H9 (cell line): ENCODE data around the gene SSBP1. TPM values are rescaled to one million over a fixed set of nuclear protein-coding genes. Genes with fewer than 3 reads are reported as not detected.

Experiments used
- DNase-seq: peaks from one replicate; pipeline ENCODE4 v3.0.0-alpha.2; 2017
- H2AFZ ChIP-seq: one replicate; pipeline ENCODE4 v1.6.1; 2013; ENCODE audit warnings: mild to moderate bottlenecking, low read length, control low read depth, moderate library complexity
- H2AK5ac ChIP-seq: 2 replicates; pipeline ENCODE4 v1.6.1; 2013; ENCODE audit warnings: low read length, control low read depth, mixed read lengths; ENCODE audit not compliant: insufficient read length
- H2BK120ac ChIP-seq: one replicate; pipeline ENCODE4 v1.6.1; 2013; ENCODE audit warnings: low read depth, mild to moderate bottlenecking, low read length, control low read depth, inconsistent platforms; ENCODE audit not compliant: poor library complexity, severe bottlenecking
- H2BK12ac ChIP-seq: 2 replicates; pipeline ENCODE4 v1.6.1; 2013; ENCODE audit warnings: low read length, control low read depth, mixed read lengths, low read depth; ENCODE audit not compliant: insufficient read length
- H2BK15ac ChIP-seq: 2 replicates; pipeline ENCODE4 v1.6.1; 2013; ENCODE audit warnings: low read depth, low read length, control low read depth
- H2BK20ac ChIP-seq: one replicate; pipeline ENCODE4 v1.6.1; 2013; ENCODE audit warnings: low read depth, mild to moderate bottlenecking, low read length, control low read depth, inconsistent platforms; ENCODE audit not compliant: poor library complexity, severe bottlenecking
- H2BK5ac ChIP-seq: 2 replicates; pipeline ENCODE4 v1.6.1; 2013; ENCODE audit warnings: low read length, control low read depth, mixed read lengths; ENCODE audit not compliant: insufficient read length
- H3K14ac ChIP-seq: 2 replicates; pipeline ENCODE4 v1.6.1; 2013; ENCODE audit warnings: low read length, control low read depth; ENCODE audit not compliant: insufficient read depth
- H3K18ac ChIP-seq: 2 replicates; pipeline ENCODE4 v1.6.1; 2013; ENCODE audit warnings: low read depth, mild to moderate bottlenecking, mixed read lengths, low read length, control low read depth; ENCODE audit not compliant: insufficient read length
- H3K23ac ChIP-seq: 2 replicates; pipeline ENCODE4 v1.6.1; 2013; ENCODE audit warnings: low read length, control low read depth, mixed read lengths, low read depth; ENCODE audit not compliant: insufficient read length
- H3K23me2 ChIP-seq: 2 replicates; pipeline ENCODE4 v1.6.1; 2013; ENCODE audit warnings: low read depth, mild to moderate bottlenecking, mixed read lengths, low read length, control low read depth; ENCODE audit not compliant: insufficient read length, poor library complexity, severe bottlenecking
- H3K27ac ChIP-seq: 2 replicates; pipeline ENCODE4 v1.5.1; 2013; ENCODE audit warnings: low read length, control low read depth, mixed read lengths, low read depth; ENCODE audit not compliant: insufficient read length
- H3K27me3 ChIP-seq: 2 replicates; pipeline ENCODE4 v1.6.1; 2013; ENCODE audit warnings: low read length, control low read depth, inconsistent platforms; ENCODE audit not compliant: insufficient read depth
- H3K4ac ChIP-seq: 2 replicates; pipeline ENCODE4 v1.6.1; 2013; ENCODE audit warnings: low read depth, mild to moderate bottlenecking, control low read depth, inconsistent platforms, low read length, moderate library complexity
- H3K4me1 ChIP-seq: 2 replicates; pipeline ENCODE4 v1.6.1; 2013; ENCODE audit warnings: low read length, control low read depth, inconsistent platforms; ENCODE audit not compliant: insufficient read depth
- H3K4me2 ChIP-seq: 2 replicates; pipeline ENCODE4 v1.6.1; 2013; ENCODE audit warnings: low read length, control low read depth, mixed read lengths; ENCODE audit not compliant: insufficient read length, insufficient read depth
- H3K56ac ChIP-seq: 2 replicates; pipeline ENCODE4 v1.6.1; 2013; ENCODE audit warnings: low read depth, mild to moderate bottlenecking, mixed read lengths, low read length, control low read depth; ENCODE audit not compliant: insufficient read length
- H3K79me1 ChIP-seq: 2 replicates; pipeline ENCODE4 v1.6.1; 2013; ENCODE audit warnings: low read depth, mild to moderate bottlenecking, moderate library complexity, low read length, control low read depth, inconsistent platforms; ENCODE audit not compliant: insufficient read depth, poor library complexity, severe bottlenecking
- H3K79me2 ChIP-seq: 2 replicates; pipeline ENCODE4 v1.6.1; 2013; ENCODE audit warnings: low read length, control low read depth, inconsistent platforms; ENCODE audit not compliant: insufficient read depth
- H3K9ac ChIP-seq: 2 replicates; pipeline ENCODE4 v1.6.1; 2013; ENCODE audit warnings: low read length, control low read depth, mixed read lengths; ENCODE audit not compliant: insufficient read length; ENCODE audit errors: extremely low read depth
- H3K9me3 ChIP-seq: one replicate; pipeline ENCODE4 v1.6.1; 2013; ENCODE audit warnings: low read depth, low read length, inconsistent platforms; ENCODE audit not compliant: control insufficient read depth
- H3T11ph ChIP-seq: one replicate; pipeline ENCODE4 v1.6.1; 2013; ENCODE audit warnings: mild to moderate bottlenecking, low read length, control low read depth, inconsistent platforms
- H4K20me1 ChIP-seq: one replicate; pipeline ENCODE4 v1.6.1; 2013; ENCODE audit not compliant: control insufficient read depth, insufficient read length, insufficient read depth
- H4K5ac ChIP-seq: 2 replicates; pipeline ENCODE4 v1.6.1; 2013; ENCODE audit warnings: low read depth, mild to moderate bottlenecking, mixed read lengths, low read length, control low read depth; ENCODE audit not compliant: insufficient read length
- H4K8ac ChIP-seq: replicated peaks from 2 replicates; pipeline ENCODE4 v1.6.1; 2013; ENCODE audit warnings: low read length, control low read depth, mixed read lengths, low read depth; ENCODE audit not compliant: insufficient read length
- H4K91ac ChIP-seq: 2 replicates; pipeline ENCODE4 v1.6.1; 2013; ENCODE audit warnings: low read depth, mild to moderate bottlenecking, moderate library complexity, mixed read lengths, low read length, control low read depth; ENCODE audit not compliant: insufficient read length
- H3K27ac Mint-ChIP-seq, 3 experiments: 2 replicates in 2 of 3; 3 replicates in 1 of 3; pipeline ENCODE4 v1.8.0; 2020 to 2021; ENCODE audit warnings: mixed read lengths in 3 of 3, mild to moderate bottlenecking in 1 of 3, moderate library complexity in 1 of 3
- H3K27me3 Mint-ChIP-seq: 2 replicates; pipeline ENCODE4 v1.8.0; 2021; ENCODE audit warnings: low read depth, mild to moderate bottlenecking, moderate library complexity, mixed read lengths
- H3K36me3 Mint-ChIP-seq, 3 experiments: 2 replicates in 2 of 3; 3 replicates in 1 of 3; pipeline ENCODE4 v1.8.0; 2020 to 2021; ENCODE audit warnings: low read depth in 3 of 3, mixed read lengths in 3 of 3; ENCODE audit not compliant: insufficient read depth in 1 of 3
- H3K4me1 Mint-ChIP-seq, 2 experiments: 2 replicates each; pipeline ENCODE4 v1.8.0; 2020; ENCODE audit warnings: mixed read lengths in 2 of 2
- H3K4me3 Mint-ChIP-seq, 2 experiments: 2 replicates in 1 of 2; 3 replicates in 1 of 2; pipeline ENCODE4 v1.8.0; 2020 to 2021; ENCODE audit warnings: mild to moderate bottlenecking in 2 of 2, mixed read lengths in 2 of 2, moderate library complexity in 1 of 2
- H3K9me3 Mint-ChIP-seq, 2 experiments: 2 replicates in 1 of 2; 3 replicates in 1 of 2; pipeline ENCODE4 v1.8.0; 2020; ENCODE audit warnings: mild to moderate bottlenecking in 2 of 2, mixed read lengths in 2 of 2, moderate library complexity in 1 of 2
- WGBS: extraction: QIAGEN DNeasy Blood & Tissue Kit; methylation state at CpG from one replicate; pipeline ENCODE4 v1.1.7; 2013; ENCODE audit warnings: missing lambda C conversion rate, low lambda C conversion rate, mixed read lengths; ENCODE audit not compliant: insufficient read length; ENCODE audit errors: extremely low coverage; 5-methylcytosine and 5-hydroxymethylcytosine counted together
- total RNA-seq: library from RNA; stranded (reverse); gene quantifications from 2 replicates; pipeline ENCODE4 v1.2.1, GENCODE V29; 2021
- TF ChIP-seq, protein P1 (sequence below): fragments of 200-600 bp; sonication (generic); conservative IDR thresholded peaks from 3 replicates; pipeline ENCODE4 v1.8.0; 2021; ENCODE audit warnings: antibody characterized with exemption, mild to moderate bottlenecking

Gene SSBP1
- total RNA-seq, 1 experiment from 2014 or later: 266 TPM

DNA sequence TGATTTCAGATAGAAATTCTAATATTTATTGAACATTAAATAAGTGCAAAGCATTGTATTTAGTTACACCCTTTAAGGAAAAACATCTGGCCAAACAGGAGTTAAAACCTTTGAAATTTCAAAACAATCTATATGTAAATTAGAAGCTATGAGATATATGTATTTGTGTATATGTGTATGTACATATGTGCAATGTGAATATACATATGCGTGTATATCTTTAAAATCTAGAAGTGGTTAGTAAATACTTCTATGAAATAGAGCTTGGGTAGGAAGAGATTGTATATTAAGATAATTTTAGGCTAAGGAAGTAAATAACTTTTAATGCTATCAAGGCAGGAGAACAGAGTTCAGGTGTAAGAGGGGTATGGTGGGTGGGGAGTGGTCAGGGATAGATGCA is 20.7 kb upstream of the SSBP1 start:
- WGBS: no CpG with 5 or more reads among the region's 1 CpG
- no peak overlapping the region for H2BK12ac ChIP-seq
- no peak overlapping the region for H3K4ac ChIP-seq
- no peaks in the 10 kb centered on the region for H3K23me2 ChIP-seq
- no peak overlapping the region for H3K4me2 ChIP-seq
- H2BK20ac ChIP-seq: no peak overlapping the region
- TF ChIP-seq, protein P1, sequence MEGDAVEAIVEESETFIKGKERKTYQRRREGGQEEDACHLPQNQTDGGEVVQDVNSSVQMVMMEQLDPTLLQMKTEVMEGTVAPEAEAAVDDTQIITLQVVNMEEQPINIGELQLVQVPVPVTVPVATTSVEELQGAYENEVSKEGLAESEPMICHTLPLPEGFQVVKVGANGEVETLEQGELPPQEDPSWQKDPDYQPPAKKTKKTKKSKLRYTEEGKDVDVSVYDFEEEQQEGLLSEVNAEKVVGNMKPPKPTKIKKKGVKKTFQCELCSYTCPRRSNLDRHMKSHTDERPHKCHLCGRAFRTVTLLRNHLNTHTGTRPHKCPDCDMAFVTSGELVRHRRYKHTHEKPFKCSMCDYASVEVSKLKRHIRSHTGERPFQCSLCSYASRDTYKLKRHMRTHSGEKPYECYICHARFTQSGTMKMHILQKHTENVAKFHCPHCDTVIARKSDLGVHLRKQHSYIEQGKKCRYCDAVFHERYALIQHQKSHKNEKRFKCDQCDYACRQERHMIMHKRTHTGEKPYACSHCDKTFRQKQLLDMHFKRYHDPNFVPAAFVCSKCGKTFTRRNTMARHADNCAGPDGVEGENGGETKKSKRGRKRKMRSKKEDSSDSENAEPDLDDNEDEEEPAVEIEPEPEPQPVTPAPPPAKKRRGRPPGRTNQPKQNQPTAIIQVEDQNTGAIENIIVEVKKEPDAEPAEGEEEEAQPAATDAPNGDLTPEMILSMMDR: no peak
- no peaks in the 10 kb centered on the region for H3K4me1 ChIP-seq
- H2AFZ ChIP-seq: no peak overlapping the region
- H2BK120ac ChIP-seq: no peak overlapping the region
- no peak overlapping the region for H3K56ac ChIP-seq
- H4K8ac ChIP-seq: no peak overlapping the region
- no peaks in the 10 kb centered on the region for H3K9me3 ChIP-seq
- H3K79me1 ChIP-seq: no peaks in the 10 kb centered on the region
- no peak overlapping the region for H2AK5ac ChIP-seq
- H2BK5ac ChIP-seq: no peak overlapping the region
- Mint-ChIP-seq H3K4me3 (no peak overlapping the region), H3K4me1 (peaks cover 8 to 20% of the 10 kb centered on the region in 2 experiments), H3K27me3 (peaks cover 2% of the 10 kb centered on the region; the same call in 1 of the 2 replicates), H3K27ac (no peak overlapping the region), H3K36me3 (no peaks in the 10 kb centered on the region), H3K9me3 (no peaks in the 10 kb centered on the region)
- no peak overlapping the region for H4K91ac ChIP-seq
- no peak overlapping the region for H2BK15ac ChIP-seq
- peaks cover 2% of the 10 kb centered on the region for H4K20me1 ChIP-seq
- no peak for DNase-seq
- no peak overlapping the region for H3K18ac ChIP-seq
- H3K27ac ChIP-seq: no peak overlapping the region
- no peaks in the 10 kb centered on the region for H3K79me2 ChIP-seq
- no peak overlapping the region for H3K23ac ChIP-seq
- H3K27me3 ChIP-seq: no peaks in the 10 kb centered on the region
- H3K14ac ChIP-seq: no peak overlapping the region
- H3T11ph ChIP-seq: no peak overlapping the region
- no peak overlapping the region for H4K5ac ChIP-seq
- no peak overlapping the region for H3K9ac ChIP-seq
